ENCODE data around the gene MTARC2. TPM values are rescaled to one million over a fixed set of nuclear protein-coding genes. Genes with fewer than 3 reads are reported as not detected.

Gene MTARC2
- total and polyA plus RNA-seq, 2 of the 13 experiments (the other 11 are each of a cell fraction or from before 2014, with no cell fraction given) = 8.5 to 10.1 TPM

- TF ChIP-seq, protein P1, sequence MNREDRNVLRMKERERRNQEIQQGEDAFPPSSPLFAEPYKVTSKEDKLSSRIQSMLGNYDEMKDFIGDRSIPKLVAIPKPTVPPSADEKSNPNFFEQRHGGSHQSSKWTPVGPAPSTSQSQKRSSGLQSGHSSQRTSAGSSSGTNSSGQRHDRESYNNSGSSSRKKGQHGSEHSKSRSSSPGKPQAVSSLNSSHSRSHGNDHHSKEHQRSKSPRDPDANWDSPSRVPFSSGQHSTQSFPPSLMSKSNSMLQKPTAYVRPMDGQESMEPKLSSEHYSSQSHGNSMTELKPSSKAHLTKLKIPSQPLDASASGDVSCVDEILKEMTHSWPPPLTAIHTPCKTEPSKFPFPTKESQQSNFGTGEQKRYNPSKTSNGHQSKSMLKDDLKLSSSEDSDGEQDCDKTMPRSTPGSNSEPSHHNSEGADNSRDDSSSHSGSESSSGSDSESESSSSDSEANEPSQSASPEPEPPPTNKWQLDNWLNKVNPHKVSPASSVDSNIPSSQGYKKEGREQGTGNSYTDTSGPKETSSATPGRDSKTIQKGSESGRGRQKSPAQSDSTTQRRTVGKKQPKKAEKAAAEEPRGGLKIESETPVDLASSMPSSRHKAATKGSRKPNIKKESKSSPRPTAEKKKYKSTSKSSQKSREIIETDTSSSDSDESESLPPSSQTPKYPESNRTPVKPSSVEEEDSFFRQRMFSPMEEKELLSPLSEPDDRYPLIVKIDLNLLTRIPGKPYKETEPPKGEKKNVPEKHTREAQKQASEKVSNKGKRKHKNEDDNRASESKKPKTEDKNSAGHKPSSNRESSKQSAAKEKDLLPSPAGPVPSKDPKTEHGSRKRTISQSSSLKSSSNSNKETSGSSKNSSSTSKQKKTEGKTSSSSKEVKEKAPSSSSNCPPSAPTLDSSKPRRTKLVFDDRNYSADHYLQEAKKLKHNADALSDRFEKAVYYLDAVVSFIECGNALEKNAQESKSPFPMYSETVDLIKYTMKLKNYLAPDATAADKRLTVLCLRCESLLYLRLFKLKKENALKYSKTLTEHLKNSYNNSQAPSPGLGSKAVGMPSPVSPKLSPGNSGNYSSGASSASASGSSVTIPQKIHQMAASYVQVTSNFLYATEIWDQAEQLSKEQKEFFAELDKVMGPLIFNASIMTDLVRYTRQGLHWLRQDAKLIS (CRISPR knock-in tag; IDR thresholded peaks at IDR 0.05) = no peak
- TF ChIP-seq, protein P2, sequence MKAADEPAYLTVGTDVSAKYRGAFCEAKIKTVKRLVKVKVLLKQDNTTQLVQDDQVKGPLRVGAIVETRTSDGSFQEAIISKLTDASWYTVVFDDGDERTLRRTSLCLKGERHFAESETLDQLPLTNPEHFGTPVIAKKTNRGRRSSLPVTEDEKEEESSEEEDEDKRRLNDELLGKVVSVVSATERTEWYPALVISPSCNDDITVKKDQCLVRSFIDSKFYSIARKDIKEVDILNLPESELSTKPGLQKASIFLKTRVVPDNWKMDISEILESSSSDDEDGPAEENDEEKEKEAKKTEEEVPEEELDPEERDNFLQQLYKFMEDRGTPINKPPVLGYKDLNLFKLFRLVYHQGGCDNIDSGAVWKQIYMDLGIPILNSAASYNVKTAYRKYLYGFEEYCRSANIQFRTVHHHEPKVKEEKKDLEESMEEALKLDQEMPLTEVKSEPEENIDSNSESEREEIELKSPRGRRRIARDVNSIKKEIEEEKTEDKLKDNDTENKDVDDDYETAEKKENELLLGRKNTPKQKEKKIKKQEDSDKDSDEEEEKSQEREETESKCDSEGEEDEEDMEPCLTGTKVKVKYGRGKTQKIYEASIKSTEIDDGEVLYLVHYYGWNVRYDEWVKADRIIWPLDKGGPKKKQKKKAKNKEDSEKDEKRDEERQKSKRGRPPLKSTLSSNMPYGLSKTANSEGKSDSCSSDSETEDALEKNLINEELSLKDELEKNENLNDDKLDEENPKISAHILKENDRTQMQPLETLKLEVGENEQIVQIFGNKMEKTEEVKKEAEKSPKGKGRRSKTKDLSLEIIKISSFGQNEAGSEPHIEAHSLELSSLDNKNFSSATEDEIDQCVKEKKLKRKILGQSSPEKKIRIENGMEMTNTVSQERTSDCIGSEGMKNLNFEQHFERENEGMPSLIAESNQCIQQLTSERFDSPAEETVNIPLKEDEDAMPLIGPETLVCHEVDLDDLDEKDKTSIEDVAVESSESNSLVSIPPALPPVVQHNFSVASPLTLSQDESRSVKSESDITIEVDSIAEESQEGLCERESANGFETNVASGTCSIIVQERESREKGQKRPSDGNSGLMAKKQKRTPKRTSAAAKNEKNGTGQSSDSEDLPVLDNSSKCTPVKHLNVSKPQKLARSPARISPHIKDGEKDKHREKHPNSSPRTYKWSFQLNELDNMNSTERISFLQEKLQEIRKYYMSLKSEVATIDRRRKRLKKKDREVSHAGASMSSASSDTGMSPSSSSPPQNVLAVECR (CRISPR knock-in tag; IDR thresholded peaks at IDR 0.05; ENCODE audit: borderline replicate concordance) = peak; percentile 69
- no peak for TF ChIP-seq DZIP1 (CRISPR knock-in tag; IDR thresholded peaks at IDR 0.05)
- peak; percentile 65; the same call in 1 of the 2 replicates for TF ChIP-seq TFDP1 (CRISPR knock-in tag; IDR thresholded peaks at IDR 0.05; ENCODE audit: borderline replicate concordance)
- no peak for TF ChIP-seq GTF2F1 (IDR thresholded peaks at IDR 0.05; ENCODE audit: low read length)
- no peak; the same call in 1 of the 2 replicates for TF ChIP-seq HOXA5 (CRISPR knock-in tag; IDR thresholded peaks at IDR 0.05)
- TF ChIP-seq HES4 (CRISPR knock-in tag; IDR thresholded peaks at IDR 0.05; ENCODE audit: borderline replicate concordance) = no peak; the same call in 1 of the 2 replicates
- peak; percentile 75; the same call in 1 of the 2 replicates for TF ChIP-seq KMT2A (CRISPR knock-in tag; IDR thresholded peaks at IDR 0.05)
- TF ChIP-seq ZNF136 (CRISPR knock-in tag; IDR thresholded peaks at IDR 0.05; ENCODE audit: low read depth) = no peak
- TF ChIP-seq ZNF567 (CRISPR knock-in tag; IDR thresholded peaks at IDR 0.05; ENCODE audit: borderline replicate concordance) = no peak
- no peak for TF ChIP-seq TSC22D2 (CRISPR knock-in tag; IDR thresholded peaks at IDR 0.05; ENCODE audit: borderline replicate concordance)
- peak; percentile 82; the same call in 1 of the 2 replicates for TF ChIP-seq ZC3H13 (CRISPR knock-in tag; IDR thresholded peaks at IDR 0.05)
- TF ChIP-seq, protein P3, sequence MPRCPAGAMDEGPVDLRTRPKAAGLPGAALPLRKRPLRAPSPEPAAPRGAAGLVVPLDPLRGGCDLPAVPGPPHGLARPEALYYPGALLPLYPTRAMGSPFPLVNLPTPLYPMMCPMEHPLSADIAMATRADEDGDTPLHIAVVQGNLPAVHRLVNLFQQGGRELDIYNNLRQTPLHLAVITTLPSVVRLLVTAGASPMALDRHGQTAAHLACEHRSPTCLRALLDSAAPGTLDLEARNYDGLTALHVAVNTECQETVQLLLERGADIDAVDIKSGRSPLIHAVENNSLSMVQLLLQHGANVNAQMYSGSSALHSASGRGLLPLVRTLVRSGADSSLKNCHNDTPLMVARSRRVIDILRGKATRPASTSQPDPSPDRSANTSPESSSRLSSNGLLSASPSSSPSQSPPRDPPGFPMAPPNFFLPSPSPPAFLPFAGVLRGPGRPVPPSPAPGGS (CRISPR knock-in tag; IDR thresholded peaks at IDR 0.05) = peak; percentile 52; the same call in 1 of the 2 replicates
Observed at GRCh38 chr1:220786337-220787068, 38.4 kb downstream of the MTARC2 start, which contains the start of gene MTARC1 (continued).

All from HepG2 (cell line).